ENCODE results near the gene F8.
"Not testable (repeated sequence)": the region's sequence is repeated elsewhere in the genome, so short reads cannot be mapped to it uniquely, and the experiment has no call there.

F8 gene

DNA sequence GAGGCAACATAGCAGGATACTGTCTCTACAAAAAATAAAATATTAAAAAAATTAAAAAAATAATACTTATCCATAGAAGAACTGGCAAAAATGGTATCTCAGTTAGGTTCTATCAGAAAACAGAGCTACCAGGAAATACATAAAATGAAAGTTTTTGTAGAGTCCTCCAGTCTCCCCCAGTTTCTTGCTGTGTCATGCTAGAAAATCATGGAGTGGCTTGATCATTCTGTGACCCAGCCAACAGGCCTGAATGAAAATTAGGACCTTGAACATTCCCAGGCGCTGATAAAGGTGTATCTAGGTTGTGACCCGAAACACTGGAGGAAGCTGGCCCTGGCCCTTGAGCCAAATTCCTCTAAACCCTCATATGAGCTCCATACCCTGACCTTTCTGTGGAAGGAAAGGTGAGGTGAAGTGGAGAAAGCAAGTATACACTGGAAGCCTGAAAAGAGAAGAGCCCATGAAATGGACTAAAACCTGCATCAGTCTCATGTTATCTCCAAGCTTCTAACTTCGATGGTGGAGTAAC lies 188.7 kb downstream of the F8 start:
- TF ChIP-seq, protein P1, sequence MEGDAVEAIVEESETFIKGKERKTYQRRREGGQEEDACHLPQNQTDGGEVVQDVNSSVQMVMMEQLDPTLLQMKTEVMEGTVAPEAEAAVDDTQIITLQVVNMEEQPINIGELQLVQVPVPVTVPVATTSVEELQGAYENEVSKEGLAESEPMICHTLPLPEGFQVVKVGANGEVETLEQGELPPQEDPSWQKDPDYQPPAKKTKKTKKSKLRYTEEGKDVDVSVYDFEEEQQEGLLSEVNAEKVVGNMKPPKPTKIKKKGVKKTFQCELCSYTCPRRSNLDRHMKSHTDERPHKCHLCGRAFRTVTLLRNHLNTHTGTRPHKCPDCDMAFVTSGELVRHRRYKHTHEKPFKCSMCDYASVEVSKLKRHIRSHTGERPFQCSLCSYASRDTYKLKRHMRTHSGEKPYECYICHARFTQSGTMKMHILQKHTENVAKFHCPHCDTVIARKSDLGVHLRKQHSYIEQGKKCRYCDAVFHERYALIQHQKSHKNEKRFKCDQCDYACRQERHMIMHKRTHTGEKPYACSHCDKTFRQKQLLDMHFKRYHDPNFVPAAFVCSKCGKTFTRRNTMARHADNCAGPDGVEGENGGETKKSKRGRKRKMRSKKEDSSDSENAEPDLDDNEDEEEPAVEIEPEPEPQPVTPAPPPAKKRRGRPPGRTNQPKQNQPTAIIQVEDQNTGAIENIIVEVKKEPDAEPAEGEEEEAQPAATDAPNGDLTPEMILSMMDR (IDR thresholded peaks at IDR 0.05): no peak
- no peak for TF ChIP-seq ZFX (IDR thresholded peaks at IDR 0.05; ENCODE audit: borderline replicate concordance)
- H3K27ac ChIP-seq: no peak overlapping the region

DNA sequence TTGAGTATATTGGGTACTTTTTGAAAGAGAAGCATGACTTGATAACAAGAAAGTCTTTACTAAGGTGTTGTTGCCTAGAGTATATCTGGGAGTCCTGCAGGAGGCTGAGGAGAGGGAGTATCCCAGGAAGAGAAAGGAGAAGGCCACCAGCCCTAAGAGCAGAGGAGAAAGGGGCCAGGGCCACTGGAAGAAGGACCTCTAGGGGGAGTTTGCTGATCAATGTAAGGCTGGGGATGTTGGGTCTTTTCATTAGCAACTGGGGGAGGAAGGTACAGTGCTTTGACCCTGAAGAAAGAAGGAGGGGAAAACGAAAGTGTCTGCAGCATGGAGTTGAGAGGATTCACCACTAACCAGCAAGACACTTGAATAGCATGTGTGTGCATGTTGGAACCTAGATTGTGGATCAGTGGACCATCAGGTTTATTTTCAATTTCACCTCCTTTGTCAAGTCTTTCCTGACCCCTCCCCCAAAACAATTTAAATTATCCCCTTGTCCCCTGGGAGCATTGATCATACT lies 192.5 kb downstream of the F8 start:
- no peak overlapping the region for H3K27ac ChIP-seq
- TF ChIP-seq, protein P1 (IDR thresholded peaks at IDR 0.05): no peak
- TF ChIP-seq ZFX (IDR thresholded peaks at IDR 0.05; ENCODE audit: borderline replicate concordance): no peak

DNA sequence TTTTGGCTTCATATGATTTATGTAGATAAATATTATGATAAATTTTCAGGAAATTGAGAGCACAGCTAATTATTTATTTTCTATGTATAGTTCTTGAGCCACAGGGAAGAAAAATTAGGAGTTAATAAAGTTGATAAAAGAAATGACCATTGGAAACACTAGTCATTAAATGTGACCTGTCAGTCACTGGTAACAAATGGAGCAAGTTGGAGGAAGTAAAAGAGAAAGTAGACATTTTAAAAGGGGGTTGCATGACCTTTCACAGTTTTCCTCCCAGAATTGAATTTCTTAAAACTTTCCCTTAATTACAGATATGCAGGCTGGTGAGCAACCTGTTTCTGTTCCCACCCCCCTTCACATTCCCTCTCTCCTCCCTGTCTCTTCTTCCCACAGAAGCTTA lies 193.4 kb downstream of the F8 start:
- no peak for TF ChIP-seq ZFX (IDR thresholded peaks at IDR 0.05; ENCODE audit: borderline replicate concordance)
- TF ChIP-seq, protein P1 (IDR thresholded peaks at IDR 0.05): no peak
- H3K27ac ChIP-seq: no peak overlapping the region

DNA sequence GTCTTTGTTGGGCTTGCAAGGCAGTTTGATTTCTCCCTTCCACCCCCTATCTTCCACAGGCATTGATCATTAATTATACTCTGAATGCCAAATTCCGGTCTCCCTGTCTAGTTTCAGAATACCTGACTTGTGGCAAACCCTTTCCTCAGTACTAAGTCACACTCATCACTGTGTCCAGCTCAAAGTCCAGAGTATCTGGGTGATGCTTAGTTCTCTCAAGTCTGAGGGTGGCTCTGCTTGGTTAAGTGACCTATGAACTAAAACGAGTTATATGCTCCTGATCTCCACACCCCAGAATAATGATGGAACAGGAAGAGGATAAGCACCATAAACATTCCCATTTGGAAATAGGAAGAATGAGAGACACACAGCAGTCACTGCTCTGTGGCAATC lies 194.5 kb downstream of the F8 start:
- TF ChIP-seq, protein P1 (IDR thresholded peaks at IDR 0.05): no peak
- no peak overlapping the region for H3K27ac ChIP-seq

DNA sequence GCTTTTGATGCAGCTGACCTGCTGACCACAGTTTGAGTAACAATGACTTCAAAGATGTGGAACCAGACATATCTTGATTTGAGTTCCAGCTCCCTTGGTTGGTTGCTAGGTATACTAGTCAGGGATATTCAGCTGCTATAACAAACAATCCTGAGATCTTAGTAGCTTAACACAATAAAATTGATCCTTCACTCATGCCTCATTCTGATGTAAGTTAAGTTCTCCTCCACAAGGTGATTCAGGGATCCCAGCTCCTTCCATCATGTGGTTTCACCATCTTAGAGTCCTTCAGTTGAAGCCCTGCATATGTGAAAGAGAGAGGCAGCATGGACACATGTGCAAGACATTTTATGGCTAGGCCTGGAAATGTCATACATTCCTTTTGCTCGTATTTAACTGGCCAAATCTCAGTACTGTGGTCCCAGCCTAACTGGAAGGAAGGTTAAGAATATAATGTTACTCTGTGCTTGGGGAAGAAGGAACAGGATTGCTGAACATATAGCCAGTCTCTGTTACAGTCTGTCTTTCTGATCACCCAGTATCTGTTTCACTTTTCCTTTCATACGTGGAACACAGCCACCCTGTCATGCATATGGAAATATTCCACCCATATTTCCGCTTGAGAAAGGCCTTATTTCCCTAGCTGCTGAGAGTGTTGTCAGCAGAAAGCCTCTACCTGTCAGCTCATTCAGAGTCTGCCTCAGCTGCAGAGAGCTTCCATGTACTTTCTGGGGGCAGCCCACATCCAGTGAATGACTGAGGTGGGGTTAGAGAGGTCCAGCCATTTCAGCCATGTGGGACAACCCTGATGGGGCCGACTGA lies 195.1 kb downstream of the F8 start:
- H3K27ac ChIP-seq: no peak overlapping the region
- TF ChIP-seq ZFX (IDR thresholded peaks at IDR 0.05; ENCODE audit: borderline replicate concordance): no peak
- TF ChIP-seq, protein P1 (IDR thresholded peaks at IDR 0.05): no peak

DNA sequence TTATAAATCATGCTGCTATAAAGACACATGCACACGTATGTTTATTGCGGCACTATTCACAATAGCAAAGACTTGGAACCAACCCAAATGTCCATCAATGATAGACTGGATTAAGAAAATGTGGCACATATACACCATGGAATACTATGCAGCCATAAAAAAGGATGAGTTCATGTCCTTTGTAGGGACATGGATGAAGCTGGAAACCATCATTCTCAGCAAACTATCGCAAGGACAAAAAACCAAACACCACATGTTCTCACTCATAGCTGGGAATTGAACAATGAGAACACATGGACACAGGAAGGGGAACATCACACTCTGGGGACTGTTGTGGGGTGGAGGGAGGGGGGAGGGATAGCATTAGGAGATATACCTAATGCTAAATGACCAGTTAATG lies 196.9 kb downstream of the F8 start:
- not testable (repeated sequence) for H3K27ac ChIP-seq

DNA sequence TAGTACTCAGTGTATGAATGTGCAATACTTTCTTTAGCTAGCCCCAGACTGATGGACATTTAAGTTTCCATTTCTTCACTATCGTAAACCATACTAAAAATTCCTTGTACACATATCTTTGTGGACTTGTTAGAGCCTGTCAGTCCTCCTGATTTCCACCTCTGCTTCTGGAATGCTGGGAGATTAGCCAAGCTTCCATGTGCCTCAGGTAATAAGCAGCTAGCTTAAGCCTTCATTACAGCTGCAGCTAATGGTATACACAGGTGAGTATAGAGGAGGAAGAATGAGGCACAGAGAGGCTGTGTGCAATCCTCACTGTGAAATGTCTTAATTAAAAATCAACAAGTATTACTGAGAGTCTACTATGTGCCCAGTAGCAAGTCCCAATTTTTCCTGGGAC lies 197.9 kb downstream of the F8 start:
- no peak for TF ChIP-seq ZFX (IDR thresholded peaks at IDR 0.05; ENCODE audit: borderline replicate concordance)
- TF ChIP-seq, protein P1 (IDR thresholded peaks at IDR 0.05): no peak
- H3K27ac ChIP-seq: no peak overlapping the region
